GM21825 (cell line): ENCODE measurements around the gene RSU1.
"Not testable (repeated sequence)": the region's sequence is repeated elsewhere in the genome, so short reads cannot be mapped to it uniquely, and the experiment has no call there.

Experiments
- ATAC-seq: cut with Tn5 transposase; IDR thresholded peaks from one replicate; pipeline ENCODE4 v1.9.1; 2021; ENCODE audit warnings: mild to moderate bottlenecking, moderate library complexity; ENCODE audit not compliant: unreplicated experiment

The RSU1 gene

DNA sequence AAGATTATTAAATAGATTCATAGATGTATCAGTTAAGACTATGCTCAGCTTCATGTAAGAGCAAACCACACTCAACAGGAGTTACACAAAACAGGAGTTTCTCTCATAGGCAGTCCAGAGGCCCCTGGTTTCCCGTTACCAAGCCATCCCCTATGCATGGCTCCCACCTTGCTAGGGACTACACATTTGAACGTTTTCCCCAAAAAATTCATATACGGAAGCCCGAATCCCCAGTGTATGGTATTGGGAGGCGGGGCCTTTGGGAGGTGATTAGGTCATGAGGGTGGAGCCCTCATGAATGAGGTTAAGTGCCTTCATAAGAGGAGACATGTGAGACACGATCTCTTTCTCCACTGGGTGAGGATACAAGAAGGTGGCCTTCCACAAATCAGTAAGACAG, 29.1 kb downstream of the RSU1 start:
- ATAC-seq: peak; percentile 26

DNA sequence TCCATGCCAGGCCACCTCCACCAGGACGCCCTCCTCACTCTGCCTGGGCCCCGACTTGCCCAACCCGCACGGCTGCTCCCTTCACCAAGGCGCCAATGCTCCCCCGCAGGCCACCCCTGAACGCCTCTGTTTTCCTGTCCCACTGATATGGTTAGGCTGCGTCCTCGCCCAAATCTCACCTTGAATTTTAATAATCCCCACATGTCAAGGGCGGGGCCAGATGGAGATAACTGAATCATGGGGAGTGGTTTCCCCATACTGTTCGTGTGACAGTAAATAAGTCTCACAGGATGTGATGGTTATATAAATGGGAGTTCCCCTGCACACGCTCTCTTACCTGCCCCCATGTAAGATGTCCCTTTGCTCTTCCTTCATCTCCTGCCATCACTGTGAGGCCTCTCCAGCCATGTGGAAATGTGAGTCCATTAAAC, 29.8 kb downstream of the RSU1 start:
- ATAC-seq: peak; percentile 71

DNA sequence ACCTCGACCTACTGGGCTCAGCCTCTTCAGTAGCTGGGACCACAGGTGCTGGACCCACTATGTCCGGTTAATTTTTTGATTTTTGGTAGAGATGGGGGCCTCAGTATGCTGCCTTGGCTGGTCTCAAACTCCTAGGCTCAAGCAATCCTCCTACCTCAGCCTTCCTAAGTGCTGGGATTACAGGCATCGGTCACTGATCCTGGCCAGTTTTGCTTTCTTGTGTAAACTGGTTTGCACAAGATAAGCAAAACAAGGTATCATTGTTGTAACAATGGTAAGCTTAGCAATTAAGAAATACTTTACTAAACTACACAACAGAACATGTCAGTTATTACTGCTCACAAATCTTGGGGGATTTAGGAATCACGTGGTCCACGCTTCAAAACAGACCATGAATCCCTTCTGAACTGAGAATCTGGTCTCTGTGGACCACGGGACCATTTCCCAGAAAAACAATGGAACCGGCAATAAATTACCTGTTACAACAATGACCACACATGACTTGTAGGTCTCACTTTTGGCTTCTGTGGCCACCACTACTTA, 36.8 kb downstream of the RSU1 start:
- no peak for ATAC-seq

DNA sequence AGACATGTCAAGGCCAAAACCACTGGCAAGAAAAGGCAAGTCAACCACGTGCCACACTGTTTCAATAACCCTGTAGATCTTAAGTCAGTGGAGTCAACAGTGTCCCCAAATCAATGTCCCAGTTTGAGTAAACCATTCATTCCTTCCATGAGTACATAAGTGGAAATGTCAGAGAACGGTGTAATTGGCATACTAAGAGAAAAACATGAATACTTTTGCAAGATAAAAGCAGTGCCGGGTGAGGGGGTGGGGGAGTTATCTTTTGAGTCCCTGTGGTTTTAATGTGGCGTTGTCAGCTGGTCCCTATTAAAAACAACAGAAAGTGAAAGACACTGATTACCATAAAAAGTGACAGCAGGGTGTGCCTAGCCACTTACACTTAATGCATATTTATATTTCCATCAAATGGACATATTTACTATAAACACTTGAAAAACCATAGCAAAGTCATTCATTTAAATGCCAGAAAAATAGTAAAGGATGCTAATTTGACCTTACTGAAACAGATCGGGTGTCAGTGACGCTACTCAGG, 37.8 kb downstream of the RSU1 start:
- ATAC-seq: no peak

DNA sequence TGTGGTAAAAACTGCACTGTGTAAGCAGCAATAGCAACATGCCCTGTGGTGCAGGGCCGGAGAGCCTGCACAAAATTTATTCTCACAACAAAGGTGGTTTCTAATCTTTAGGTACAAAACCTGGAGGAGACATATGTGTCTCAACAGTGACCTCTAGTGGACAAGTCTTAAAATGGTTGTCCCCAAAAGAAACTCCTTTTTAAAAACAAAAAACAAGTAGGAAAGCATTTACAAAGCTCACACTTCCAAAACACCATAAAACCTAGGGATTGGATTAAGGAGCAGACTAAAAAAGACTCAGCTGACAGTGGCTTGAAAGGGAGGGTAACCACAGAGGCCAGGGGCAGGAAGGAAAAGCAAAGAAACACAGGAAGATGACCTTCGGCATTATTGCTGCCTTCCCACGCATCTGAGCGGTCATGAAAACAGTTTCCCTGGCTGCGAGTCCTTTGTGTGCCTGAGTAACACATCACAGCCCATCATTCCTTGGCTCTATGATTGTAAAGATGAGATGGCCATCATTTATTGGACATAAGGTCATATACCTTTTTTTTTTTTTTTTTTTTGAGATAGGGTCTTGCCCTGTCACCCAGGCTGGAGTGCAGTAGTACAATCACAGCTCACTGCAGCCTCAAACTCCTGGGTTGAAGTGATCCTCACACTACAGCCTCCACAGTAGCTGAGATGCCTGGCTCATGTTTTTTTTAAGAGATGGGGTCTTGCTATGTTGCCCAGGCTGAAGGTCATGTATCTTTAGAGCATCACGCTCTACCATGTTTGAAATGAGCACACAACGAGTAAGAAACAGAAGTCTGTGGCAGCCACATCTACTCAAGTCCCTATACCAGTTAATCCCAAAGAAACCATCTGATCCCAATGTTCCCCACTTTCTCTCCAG, 39.5 kb downstream of the RSU1 start:
- ATAC-seq: no peak

- no peak for ATAC-seq
Measured at GRCh38 chr10:16776896-16777295, 40.3 kb downstream of the RSU1 start.

DNA sequence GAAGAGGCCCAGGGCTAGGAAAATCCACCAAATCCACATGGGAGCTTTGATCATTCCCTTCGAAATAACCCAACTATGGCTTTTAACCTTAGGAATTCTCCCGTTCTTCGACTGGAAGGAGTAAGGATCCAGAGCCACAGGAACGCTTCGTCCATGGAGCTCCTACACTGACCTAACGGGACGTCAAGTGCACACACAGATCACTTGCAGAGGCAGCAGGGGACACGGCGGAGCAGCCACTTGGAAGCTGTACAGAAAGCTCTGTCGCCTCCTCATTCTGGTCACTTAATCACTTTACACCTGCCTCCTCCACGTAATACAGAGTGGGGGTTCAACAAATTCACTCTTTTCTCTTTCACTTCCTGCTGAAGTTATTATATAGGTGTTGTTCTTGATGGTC, 43.9 kb downstream of the RSU1 start:
- ATAC-seq: no peak

GRCh38 chr10:16770670-16771069, 46.6 kb downstream of the RSU1 start:
- ATAC-seq: no peak

GRCh38 chr10:16770141-16770540, 47.1 kb downstream of the RSU1 start:
- ATAC-seq: no peak

GRCh38 chr10:16769331-16769730, 47.9 kb downstream of the RSU1 start:
- ATAC-seq: no peak

GRCh38 chr10:16768702-16769101, 48.5 kb downstream of the RSU1 start:
- no peak for ATAC-seq

GRCh38 chr10:16765509-16766375, 51.5 kb downstream of the RSU1 start:
- ATAC-seq: peak; percentile 62

DNA sequence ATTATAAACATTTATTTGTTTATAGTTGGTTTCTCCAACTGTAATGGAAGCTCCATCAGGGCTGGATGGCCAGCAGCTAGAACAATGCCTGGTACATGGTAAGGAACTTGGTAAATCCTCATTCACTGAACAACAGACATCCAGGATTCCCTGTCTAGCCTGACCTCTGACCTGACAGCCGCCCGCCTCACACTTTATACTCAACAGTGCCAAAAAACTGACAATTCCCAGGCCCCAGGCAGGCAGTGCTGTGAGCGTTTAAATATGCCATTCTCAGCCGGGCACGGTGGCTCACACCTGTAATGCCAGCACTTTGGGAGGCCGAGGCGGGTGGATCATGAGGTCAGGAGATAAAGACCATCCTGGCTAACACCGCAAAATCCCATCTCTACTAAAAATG, 55.9 kb downstream of the RSU1 start:
- no peak for ATAC-seq

GRCh38 chr10:16756561-16757221, 60.5 kb downstream of the RSU1 start:
- ATAC-seq: no peak

DNA sequence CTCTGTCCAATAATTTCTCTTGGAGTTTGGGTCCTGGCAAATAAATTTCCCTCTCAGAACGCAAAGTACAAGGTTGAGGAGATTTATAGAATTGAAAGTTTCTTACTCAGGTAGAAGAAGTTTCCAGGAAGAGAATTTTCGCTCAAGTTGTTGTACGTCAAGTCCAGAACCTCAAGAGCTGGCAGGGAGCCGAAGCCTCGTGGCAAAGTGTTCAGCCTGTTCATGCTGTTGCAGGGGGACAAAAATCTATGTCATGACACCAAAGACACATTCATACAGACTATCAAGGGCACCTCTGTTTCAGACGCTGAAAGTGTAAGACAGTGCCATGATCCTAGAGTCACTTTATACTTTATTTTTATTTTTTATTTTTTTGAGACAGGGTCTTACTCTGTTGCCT, 62.5 kb downstream of the RSU1 start:
- ATAC-seq: no peak

GRCh38 chr10:16752849-16753248, 64.4 kb downstream of the RSU1 start:
- not testable (repeated sequence) for ATAC-seq

DNA sequence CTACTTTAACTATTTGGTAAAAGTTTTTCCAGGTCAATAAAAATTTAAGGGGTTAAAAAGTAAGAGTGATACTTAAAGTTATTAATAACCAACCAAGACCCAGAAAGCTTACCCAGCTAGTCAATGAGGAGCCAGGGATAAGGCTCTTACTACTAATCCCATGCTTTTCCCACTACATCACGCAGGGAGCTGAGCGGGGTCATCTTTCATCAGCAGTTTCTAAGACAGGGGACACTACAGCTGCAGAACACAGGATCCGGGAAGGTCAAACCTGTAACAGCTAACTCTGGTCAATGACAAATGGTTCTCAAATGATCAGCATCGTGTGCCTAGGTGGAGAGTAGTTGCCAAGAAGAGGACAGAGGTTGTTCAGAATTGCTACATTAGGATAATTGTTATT, 65.1 kb downstream of the RSU1 start:
- no peak for ATAC-seq

DNA sequence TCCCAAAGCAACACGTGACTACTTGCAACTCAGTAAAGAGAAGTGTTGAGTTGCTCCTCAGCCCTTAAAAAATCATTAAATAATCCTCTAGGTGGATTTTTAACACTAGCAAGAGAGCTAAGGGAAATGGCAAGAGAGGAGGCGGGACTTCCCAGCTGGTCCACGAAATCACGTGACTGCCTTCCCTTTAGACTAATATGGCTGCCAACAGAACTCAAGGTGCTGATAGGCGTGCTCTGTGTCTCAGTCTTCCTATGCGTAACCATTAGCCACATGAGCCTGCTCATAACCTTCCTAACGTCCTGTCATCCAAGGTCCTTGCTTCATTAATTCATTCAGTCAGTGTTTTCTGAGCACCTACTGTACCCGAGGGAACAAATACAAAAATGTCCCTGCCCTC, 66.0 kb downstream of the RSU1 start:
- no peak for ATAC-seq

DNA sequence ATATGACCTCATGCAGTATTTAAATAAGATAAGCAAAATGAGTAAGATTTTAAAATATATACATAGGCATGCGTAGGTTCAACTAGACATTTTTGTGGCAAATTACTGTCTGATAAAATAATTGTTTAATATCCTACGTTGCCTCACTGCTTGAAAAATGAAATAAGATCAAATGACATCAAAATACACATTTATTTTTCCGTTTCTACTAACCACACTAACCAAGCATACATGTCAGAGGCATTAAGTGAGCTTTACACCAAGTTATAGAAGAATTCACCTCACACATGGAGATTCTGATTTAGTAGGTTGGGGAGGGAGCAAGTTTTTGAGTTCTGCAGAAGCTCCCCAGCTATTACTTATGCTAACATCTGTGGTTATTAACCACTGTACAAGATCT, 66.8 kb downstream of the RSU1 start:
- no peak for ATAC-seq

GRCh38 chr10:16748749-16749148, 68.5 kb downstream of the RSU1 start:
- no peak for ATAC-seq

DNA sequence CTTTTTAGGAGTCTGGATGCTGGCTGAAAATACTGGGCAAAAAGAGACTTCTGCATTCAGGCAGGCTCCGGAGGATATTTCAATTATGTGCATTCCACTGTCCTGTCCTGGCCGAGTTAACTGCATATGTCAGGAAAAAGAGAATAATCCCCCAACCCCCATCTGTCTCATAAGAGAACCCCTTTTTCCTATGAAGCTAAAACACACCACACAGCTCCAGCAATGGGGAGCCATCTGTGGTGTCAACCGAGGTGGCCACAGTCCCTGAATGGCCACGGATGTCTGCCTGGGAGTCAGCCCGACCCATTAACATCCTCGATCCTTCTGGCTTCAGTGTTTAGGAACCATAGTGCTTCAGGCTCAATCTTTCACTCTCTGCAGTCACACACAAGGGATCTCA, 70.4 kb downstream of the RSU1 start:
- no peak for ATAC-seq
